Ovary (tissue), 3 donors: Measurements from ENCODE around the gene RPTOR.

Experiments used
- POLR2A ChIP-seq: fragments of 450-650 bp; IDR thresholded peaks from one replicate; pipeline ENCODE4 v1.6.1; 2017; ENCODE audit warnings: antibody characterized with exemption, mild to moderate bottlenecking, moderate library complexity
- TF ChIP-seq, protein P1 (sequence below), 3 donors: fragments of 450-650 bp in 2 of 3; fragments of 200-600 bp in 1 of 3; IDR thresholded peaks; one replicate each; pipeline versions ENCODE4 v1.5.1 to v1.8.0; 2016 to 2022; ENCODE audit warnings: antibody characterized with exemption in 3 of 3, mild to moderate bottlenecking in 1 of 3
- donor health status: DM: no; HTN: no; CAD: no.

DNA sequence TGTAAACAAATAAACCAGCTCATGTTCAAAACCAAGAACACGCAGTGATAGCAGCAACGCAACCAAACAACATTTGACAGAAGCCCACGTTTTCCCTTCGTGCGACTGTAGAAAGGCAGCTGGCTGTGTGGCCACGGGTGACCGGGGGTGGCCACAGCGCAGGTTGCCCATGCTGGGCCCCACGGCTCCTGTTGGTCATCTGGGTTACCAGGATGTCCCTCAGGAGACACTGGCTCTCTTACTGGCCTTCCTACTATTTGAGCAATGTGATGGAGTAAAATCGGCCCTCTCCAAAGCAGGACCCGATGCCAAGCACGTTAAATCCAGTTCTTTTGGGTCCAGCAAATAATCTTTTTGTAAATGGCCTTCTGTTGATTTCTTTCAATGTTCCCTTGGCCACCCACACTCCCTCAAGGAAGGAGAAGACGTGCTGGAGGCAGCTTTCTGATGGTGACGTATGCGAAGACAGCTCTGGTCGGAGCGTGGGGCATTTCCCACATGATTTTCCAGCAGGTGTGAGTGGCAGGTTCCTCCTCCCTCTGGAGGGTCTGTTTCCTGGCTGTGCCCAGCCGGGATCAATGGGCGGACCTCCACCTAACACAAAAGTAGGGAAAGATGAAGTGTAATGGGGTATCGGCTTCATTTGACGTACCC is 303.9 kb downstream of the RPTOR start:
- TF ChIP-seq, protein P1, sequence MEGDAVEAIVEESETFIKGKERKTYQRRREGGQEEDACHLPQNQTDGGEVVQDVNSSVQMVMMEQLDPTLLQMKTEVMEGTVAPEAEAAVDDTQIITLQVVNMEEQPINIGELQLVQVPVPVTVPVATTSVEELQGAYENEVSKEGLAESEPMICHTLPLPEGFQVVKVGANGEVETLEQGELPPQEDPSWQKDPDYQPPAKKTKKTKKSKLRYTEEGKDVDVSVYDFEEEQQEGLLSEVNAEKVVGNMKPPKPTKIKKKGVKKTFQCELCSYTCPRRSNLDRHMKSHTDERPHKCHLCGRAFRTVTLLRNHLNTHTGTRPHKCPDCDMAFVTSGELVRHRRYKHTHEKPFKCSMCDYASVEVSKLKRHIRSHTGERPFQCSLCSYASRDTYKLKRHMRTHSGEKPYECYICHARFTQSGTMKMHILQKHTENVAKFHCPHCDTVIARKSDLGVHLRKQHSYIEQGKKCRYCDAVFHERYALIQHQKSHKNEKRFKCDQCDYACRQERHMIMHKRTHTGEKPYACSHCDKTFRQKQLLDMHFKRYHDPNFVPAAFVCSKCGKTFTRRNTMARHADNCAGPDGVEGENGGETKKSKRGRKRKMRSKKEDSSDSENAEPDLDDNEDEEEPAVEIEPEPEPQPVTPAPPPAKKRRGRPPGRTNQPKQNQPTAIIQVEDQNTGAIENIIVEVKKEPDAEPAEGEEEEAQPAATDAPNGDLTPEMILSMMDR (IDR thresholded peaks at IDR 0.05), result no peak
- no peak for TF ChIP-seq POLR2A
